H9 (cell line): Measurements from ENCODE around the gene TRAF3. TPM values are rescaled to one million over a fixed set of nuclear protein-coding genes. Genes with fewer than 3 reads are reported as not detected.

Experiments used
- DNase-seq: peaks from one replicate; pipeline ENCODE4 v3.0.0-alpha.2; 2017
- H2AFZ ChIP-seq: one replicate; pipeline ENCODE4 v1.6.1; 2013; ENCODE audit warnings: mild to moderate bottlenecking, low read length, control low read depth, moderate library complexity
- H2AK5ac ChIP-seq: 2 replicates; pipeline ENCODE4 v1.6.1; 2013; ENCODE audit warnings: low read length, control low read depth, mixed read lengths; ENCODE audit not compliant: insufficient read length
- H2BK120ac ChIP-seq: one replicate; pipeline ENCODE4 v1.6.1; 2013; ENCODE audit warnings: low read depth, mild to moderate bottlenecking, low read length, control low read depth, inconsistent platforms; ENCODE audit not compliant: poor library complexity, severe bottlenecking
- H2BK12ac ChIP-seq: 2 replicates; pipeline ENCODE4 v1.6.1; 2013; ENCODE audit warnings: low read length, control low read depth, mixed read lengths, low read depth; ENCODE audit not compliant: insufficient read length
- H2BK15ac ChIP-seq: 2 replicates; pipeline ENCODE4 v1.6.1; 2013; ENCODE audit warnings: low read depth, low read length, control low read depth
- H2BK20ac ChIP-seq: one replicate; pipeline ENCODE4 v1.6.1; 2013; ENCODE audit warnings: low read depth, mild to moderate bottlenecking, low read length, control low read depth, inconsistent platforms; ENCODE audit not compliant: poor library complexity, severe bottlenecking
- H2BK5ac ChIP-seq: 2 replicates; pipeline ENCODE4 v1.6.1; 2013; ENCODE audit warnings: low read length, control low read depth, mixed read lengths; ENCODE audit not compliant: insufficient read length
- H3K14ac ChIP-seq: 2 replicates; pipeline ENCODE4 v1.6.1; 2013; ENCODE audit warnings: low read length, control low read depth; ENCODE audit not compliant: insufficient read depth
- H3K18ac ChIP-seq: 2 replicates; pipeline ENCODE4 v1.6.1; 2013; ENCODE audit warnings: low read depth, mild to moderate bottlenecking, mixed read lengths, low read length, control low read depth; ENCODE audit not compliant: insufficient read length
- H3K23ac ChIP-seq: 2 replicates; pipeline ENCODE4 v1.6.1; 2013; ENCODE audit warnings: low read length, control low read depth, mixed read lengths, low read depth; ENCODE audit not compliant: insufficient read length
- H3K23me2 ChIP-seq: 2 replicates; pipeline ENCODE4 v1.6.1; 2013; ENCODE audit warnings: low read depth, mild to moderate bottlenecking, mixed read lengths, low read length, control low read depth; ENCODE audit not compliant: insufficient read length, poor library complexity, severe bottlenecking
- H3K27ac ChIP-seq: 2 replicates; pipeline ENCODE4 v1.5.1; 2013; ENCODE audit warnings: low read length, control low read depth, mixed read lengths, low read depth; ENCODE audit not compliant: insufficient read length
- H3K27me3 ChIP-seq: 2 replicates; pipeline ENCODE4 v1.6.1; 2013; ENCODE audit warnings: low read length, control low read depth, inconsistent platforms; ENCODE audit not compliant: insufficient read depth
- H3K4ac ChIP-seq: 2 replicates; pipeline ENCODE4 v1.6.1; 2013; ENCODE audit warnings: low read depth, mild to moderate bottlenecking, control low read depth, inconsistent platforms, low read length, moderate library complexity
- H3K4me1 ChIP-seq: 2 replicates; pipeline ENCODE4 v1.6.1; 2013; ENCODE audit warnings: low read length, control low read depth, inconsistent platforms; ENCODE audit not compliant: insufficient read depth
- H3K4me2 ChIP-seq: 2 replicates; pipeline ENCODE4 v1.6.1; 2013; ENCODE audit warnings: low read length, control low read depth, mixed read lengths; ENCODE audit not compliant: insufficient read length, insufficient read depth
- H3K56ac ChIP-seq: 2 replicates; pipeline ENCODE4 v1.6.1; 2013; ENCODE audit warnings: low read depth, mild to moderate bottlenecking, mixed read lengths, low read length, control low read depth; ENCODE audit not compliant: insufficient read length
- H3K79me1 ChIP-seq: 2 replicates; pipeline ENCODE4 v1.6.1; 2013; ENCODE audit warnings: low read depth, mild to moderate bottlenecking, moderate library complexity, low read length, control low read depth, inconsistent platforms; ENCODE audit not compliant: insufficient read depth, poor library complexity, severe bottlenecking
- H3K79me2 ChIP-seq: 2 replicates; pipeline ENCODE4 v1.6.1; 2013; ENCODE audit warnings: low read length, control low read depth, inconsistent platforms; ENCODE audit not compliant: insufficient read depth
- H3K9ac ChIP-seq: 2 replicates; pipeline ENCODE4 v1.6.1; 2013; ENCODE audit warnings: low read length, control low read depth, mixed read lengths; ENCODE audit not compliant: insufficient read length; ENCODE audit errors: extremely low read depth
- H3K9me3 ChIP-seq: one replicate; pipeline ENCODE4 v1.6.1; 2013; ENCODE audit warnings: low read depth, low read length, inconsistent platforms; ENCODE audit not compliant: control insufficient read depth
- H3T11ph ChIP-seq: one replicate; pipeline ENCODE4 v1.6.1; 2013; ENCODE audit warnings: mild to moderate bottlenecking, low read length, control low read depth, inconsistent platforms
- H4K20me1 ChIP-seq: one replicate; pipeline ENCODE4 v1.6.1; 2013; ENCODE audit not compliant: control insufficient read depth, insufficient read length, insufficient read depth
- H4K5ac ChIP-seq: 2 replicates; pipeline ENCODE4 v1.6.1; 2013; ENCODE audit warnings: low read depth, mild to moderate bottlenecking, mixed read lengths, low read length, control low read depth; ENCODE audit not compliant: insufficient read length
- H4K8ac ChIP-seq: replicated peaks from 2 replicates; pipeline ENCODE4 v1.6.1; 2013; ENCODE audit warnings: low read length, control low read depth, mixed read lengths, low read depth; ENCODE audit not compliant: insufficient read length
- H4K91ac ChIP-seq: 2 replicates; pipeline ENCODE4 v1.6.1; 2013; ENCODE audit warnings: low read depth, mild to moderate bottlenecking, moderate library complexity, mixed read lengths, low read length, control low read depth; ENCODE audit not compliant: insufficient read length
- H3K27ac Mint-ChIP-seq, 3 experiments: 2 replicates in 2 of 3; 3 replicates in 1 of 3; pipeline ENCODE4 v1.8.0; 2020 to 2021; ENCODE audit warnings: mixed read lengths in 3 of 3, mild to moderate bottlenecking in 1 of 3, moderate library complexity in 1 of 3
- H3K27me3 Mint-ChIP-seq: 2 replicates; pipeline ENCODE4 v1.8.0; 2021; ENCODE audit warnings: low read depth, mild to moderate bottlenecking, moderate library complexity, mixed read lengths
- H3K36me3 Mint-ChIP-seq, 3 experiments: 2 replicates in 2 of 3; 3 replicates in 1 of 3; pipeline ENCODE4 v1.8.0; 2020 to 2021; ENCODE audit warnings: low read depth in 3 of 3, mixed read lengths in 3 of 3; ENCODE audit not compliant: insufficient read depth in 1 of 3
- H3K4me1 Mint-ChIP-seq, 2 experiments: 2 replicates each; pipeline ENCODE4 v1.8.0; 2020; ENCODE audit warnings: mixed read lengths in 2 of 2
- H3K4me3 Mint-ChIP-seq, 2 experiments: 2 replicates in 1 of 2; 3 replicates in 1 of 2; pipeline ENCODE4 v1.8.0; 2020 to 2021; ENCODE audit warnings: mild to moderate bottlenecking in 2 of 2, mixed read lengths in 2 of 2, moderate library complexity in 1 of 2
- H3K9me3 Mint-ChIP-seq, 2 experiments: 2 replicates in 1 of 2; 3 replicates in 1 of 2; pipeline ENCODE4 v1.8.0; 2020; ENCODE audit warnings: mild to moderate bottlenecking in 2 of 2, mixed read lengths in 2 of 2, moderate library complexity in 1 of 2
- WGBS: extraction: QIAGEN DNeasy Blood & Tissue Kit; methylation state at CpG from one replicate; pipeline ENCODE4 v1.1.7; 2013; ENCODE audit warnings: missing lambda C conversion rate, low lambda C conversion rate, mixed read lengths; ENCODE audit not compliant: insufficient read length; ENCODE audit errors: extremely low coverage; 5-methylcytosine and 5-hydroxymethylcytosine counted together
- total RNA-seq: library from RNA; stranded (reverse); gene quantifications from 2 replicates; pipeline ENCODE4 v1.2.1, GENCODE V29; 2021
- TF ChIP-seq, protein P1 (sequence below): fragments of 200-600 bp; sonication (generic); conservative IDR thresholded peaks from 3 replicates; pipeline ENCODE4 v1.8.0; 2021; ENCODE audit warnings: antibody characterized with exemption, mild to moderate bottlenecking

The TRAF3 gene
- total RNA-seq, 1 experiment from 2014 or later: 9.6 TPM

- Histone ChIP-seq H3K4ac (no peak overlapping the region), H2BK12ac (no peak overlapping the region), H4K5ac (no peak overlapping the region), H2BK5ac (no peak overlapping the region), H3K27me3 (peaks cover 33% of the 10 kb centered on the region), H2BK20ac (no peak overlapping the region), H2AK5ac (no peak overlapping the region), H4K20me1 (no peaks in the 10 kb centered on the region), H3K18ac (no peak overlapping the region), H3K4me2 (peak overlapping the region; percentile 60), H3K9me3 (no peaks in the 10 kb centered on the region), H3K27ac (no peak overlapping the region), H2BK120ac (no peak overlapping the region), H4K8ac (no peak overlapping the region), H4K91ac (no peak overlapping the region), H3K23me2 (peaks cover 25% of the 10 kb centered on the region), H3K4me1 (no peaks in the 10 kb centered on the region), H3K79me1 (no peaks in the 10 kb centered on the region), H3K79me2 (no peaks in the 10 kb centered on the region), H3K23ac (no peak overlapping the region), H2AFZ (no peak overlapping the region), H3T11ph (no peak overlapping the region), H3K9ac (no peak overlapping the region), H3K14ac (no peak overlapping the region), H2BK15ac (no peak overlapping the region), H3K56ac (no peak overlapping the region)
- no peaks in the 10 kb centered on the region; a peak in 1 of 5 replicates for H3K9me3 Mint-ChIP-seq
- H3K27ac Mint-ChIP-seq: no peak overlapping the region
- peak overlapping the region; percentile 68 to 87 for H3K4me3 Mint-ChIP-seq
- TF ChIP-seq, protein P1, sequence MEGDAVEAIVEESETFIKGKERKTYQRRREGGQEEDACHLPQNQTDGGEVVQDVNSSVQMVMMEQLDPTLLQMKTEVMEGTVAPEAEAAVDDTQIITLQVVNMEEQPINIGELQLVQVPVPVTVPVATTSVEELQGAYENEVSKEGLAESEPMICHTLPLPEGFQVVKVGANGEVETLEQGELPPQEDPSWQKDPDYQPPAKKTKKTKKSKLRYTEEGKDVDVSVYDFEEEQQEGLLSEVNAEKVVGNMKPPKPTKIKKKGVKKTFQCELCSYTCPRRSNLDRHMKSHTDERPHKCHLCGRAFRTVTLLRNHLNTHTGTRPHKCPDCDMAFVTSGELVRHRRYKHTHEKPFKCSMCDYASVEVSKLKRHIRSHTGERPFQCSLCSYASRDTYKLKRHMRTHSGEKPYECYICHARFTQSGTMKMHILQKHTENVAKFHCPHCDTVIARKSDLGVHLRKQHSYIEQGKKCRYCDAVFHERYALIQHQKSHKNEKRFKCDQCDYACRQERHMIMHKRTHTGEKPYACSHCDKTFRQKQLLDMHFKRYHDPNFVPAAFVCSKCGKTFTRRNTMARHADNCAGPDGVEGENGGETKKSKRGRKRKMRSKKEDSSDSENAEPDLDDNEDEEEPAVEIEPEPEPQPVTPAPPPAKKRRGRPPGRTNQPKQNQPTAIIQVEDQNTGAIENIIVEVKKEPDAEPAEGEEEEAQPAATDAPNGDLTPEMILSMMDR: no peak
- no CpG with 5 or more reads among the region's 19 CpGs for WGBS
- peaks cover 51% of the 10 kb centered on the region for H3K27me3 Mint-ChIP-seq
- H3K4me1 Mint-ChIP-seq: peaks cover 15 to 19% of the 10 kb centered on the region in 2 experiments
- H3K36me3 Mint-ChIP-seq: peaks cover 0 to 4% (median 0%) of the 10 kb centered on the region in 3 experiments; a peak in 2 of 7 replicates
- no peak for DNase-seq
Observed at GRCh38 chr14:102927346-102927877, 150.2 kb downstream of the TRAF3 start.
